ENCODE results near the gene FMNL1. TPM values are rescaled to one million over a fixed set of nuclear protein-coding genes. Genes with fewer than 3 reads are reported as not detected.

The FMNL1 gene
- total and polyA plus RNA-seq, 10 of the 15 experiments (the other 5 are each of a cell fraction or from before 2014, with no cell fraction given), result 3.3 to 108 (median 19.5) TPM

GRCh38 chr17:45225964-45226530 is 4.4 kb downstream of the FMNL1 start (continued):
- TF ChIP-seq ZBTB40 (IDR thresholded peaks at IDR 0.05; ENCODE audit: borderline replicate concordance), result peak; percentile 63; the same call in 1 of the 2 replicates
- no peak for TF ChIP-seq ESRRA (IDR thresholded peaks at IDR 0.05; ENCODE audit: low read length)
- peak; percentile 59 for TF ChIP-seq BACH1 (IDR thresholded peaks at IDR 0.05; ENCODE audit: borderline replicate concordance)
- no peak for TF ChIP-seq MYB (IDR thresholded peaks at IDR 0.05; ENCODE audit: borderline replicate concordance, low read depth, low read length)
- TF ChIP-seq, protein P1, sequence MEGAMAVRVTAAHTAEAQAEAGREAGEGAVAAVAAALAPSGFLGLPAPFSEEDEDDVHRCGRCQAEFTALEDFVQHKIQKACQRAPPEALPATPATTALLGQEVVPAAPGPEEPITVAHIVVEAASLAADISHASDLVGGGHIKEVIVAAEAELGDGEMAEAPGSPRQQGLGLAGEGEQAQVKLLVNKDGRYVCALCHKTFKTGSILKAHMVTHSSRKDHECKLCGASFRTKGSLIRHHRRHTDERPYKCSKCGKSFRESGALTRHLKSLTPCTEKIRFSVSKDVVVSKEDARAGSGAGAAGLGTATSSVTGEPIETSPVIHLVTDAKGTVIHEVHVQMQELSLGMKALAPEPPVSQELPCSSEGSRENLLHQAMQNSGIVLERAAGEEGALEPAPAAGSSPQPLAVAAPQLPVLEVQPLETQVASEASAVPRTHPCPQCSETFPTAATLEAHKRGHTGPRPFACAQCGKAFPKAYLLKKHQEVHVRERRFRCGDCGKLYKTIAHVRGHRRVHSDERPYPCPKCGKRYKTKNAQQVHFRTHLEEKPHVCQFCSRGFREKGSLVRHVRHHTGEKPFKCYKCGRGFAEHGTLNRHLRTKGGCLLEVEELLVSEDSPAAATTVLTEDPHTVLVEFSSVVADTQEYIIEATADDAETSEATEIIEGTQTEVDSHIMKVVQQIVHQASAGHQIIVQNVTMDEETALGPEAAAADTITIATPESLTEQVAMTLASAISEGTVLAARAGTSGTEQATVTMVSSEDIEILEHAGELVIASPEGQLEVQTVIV (IDR thresholded peaks at IDR 0.05; ENCODE audit: borderline replicate concordance, partially characterized antibody), result peak; percentile 63
- peak; percentile 95 for TF ChIP-seq TBL1XR1 (IDR thresholded peaks at IDR 0.05; ENCODE audit: low read depth, low read length)
- peak; percentile 97 for TF ChIP-seq NBN (IDR thresholded peaks at IDR 0.05)
- TF ChIP-seq, protein P2, sequence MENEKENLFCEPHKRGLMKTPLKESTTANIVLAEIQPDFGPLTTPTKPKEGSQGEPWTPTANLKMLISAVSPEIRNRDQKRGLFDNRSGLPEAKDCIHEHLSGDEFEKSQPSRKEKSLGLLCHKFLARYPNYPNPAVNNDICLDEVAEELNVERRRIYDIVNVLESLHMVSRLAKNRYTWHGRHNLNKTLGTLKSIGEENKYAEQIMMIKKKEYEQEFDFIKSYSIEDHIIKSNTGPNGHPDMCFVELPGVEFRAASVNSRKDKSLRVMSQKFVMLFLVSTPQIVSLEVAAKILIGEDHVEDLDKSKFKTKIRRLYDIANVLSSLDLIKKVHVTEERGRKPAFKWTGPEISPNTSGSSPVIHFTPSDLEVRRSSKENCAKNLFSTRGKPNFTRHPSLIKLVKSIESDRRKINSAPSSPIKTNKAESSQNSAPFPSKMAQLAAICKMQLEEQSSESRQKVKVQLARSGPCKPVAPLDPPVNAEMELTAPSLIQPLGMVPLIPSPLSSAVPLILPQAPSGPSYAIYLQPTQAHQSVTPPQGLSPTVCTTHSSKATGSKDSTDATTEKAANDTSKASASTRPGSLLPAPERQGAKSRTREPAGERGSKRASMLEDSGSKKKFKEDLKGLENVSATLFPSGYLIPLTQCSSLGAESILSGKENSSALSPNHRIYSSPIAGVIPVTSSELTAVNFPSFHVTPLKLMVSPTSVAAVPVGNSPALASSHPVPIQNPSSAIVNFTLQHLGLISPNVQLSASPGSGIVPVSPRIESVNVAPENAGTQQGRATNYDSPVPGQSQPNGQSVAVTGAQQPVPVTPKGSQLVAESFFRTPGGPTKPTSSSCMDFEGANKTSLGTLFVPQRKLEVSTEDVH (IDR thresholded peaks at IDR 0.05; ENCODE audit: low read depth, partially characterized antibody), result no peak
- TF ChIP-seq HCFC1 (IDR thresholded peaks at IDR 0.05; ENCODE audit: low read length), result 0 out of 2 replicates have a peak, but pooled peaks have one; percentile 19
- no peak for TF ChIP-seq RAD21 (IDR thresholded peaks at IDR 0.05; ENCODE audit: insufficient read depth, low read depth, low read length)
- TF ChIP-seq JUND (IDR thresholded peaks at IDR 0.05; ENCODE audit: low read depth, low read length), result no peak
- peak; percentile 76 for TF ChIP-seq SP1 (IDR thresholded peaks at IDR 0.05; ENCODE audit: low read depth, low read length)
- no peak for TF ChIP-seq EZH2 (IDR thresholded peaks at IDR 0.05; ENCODE audit: borderline replicate concordance, control insufficient read depth, low read depth, low read length)
- TF ChIP-seq SMARCA5 (IDR thresholded peaks at IDR 0.05), result 0 out of 2 replicates have a peak, but pooled peaks have one; percentile 36
- peak; percentile 92 for TF ChIP-seq CHD2 (IDR thresholded peaks at IDR 0.05; ENCODE audit: borderline replicate concordance, low read depth, low read length)
- peak; percentile 92; the same call in 2 of the 3 replicates for TF ChIP-seq POU2F2 (IDR thresholded peaks at IDR 0.05; ENCODE audit: borderline replicate concordance, low read depth, low read length)
- TF ChIP-seq, protein P3, sequence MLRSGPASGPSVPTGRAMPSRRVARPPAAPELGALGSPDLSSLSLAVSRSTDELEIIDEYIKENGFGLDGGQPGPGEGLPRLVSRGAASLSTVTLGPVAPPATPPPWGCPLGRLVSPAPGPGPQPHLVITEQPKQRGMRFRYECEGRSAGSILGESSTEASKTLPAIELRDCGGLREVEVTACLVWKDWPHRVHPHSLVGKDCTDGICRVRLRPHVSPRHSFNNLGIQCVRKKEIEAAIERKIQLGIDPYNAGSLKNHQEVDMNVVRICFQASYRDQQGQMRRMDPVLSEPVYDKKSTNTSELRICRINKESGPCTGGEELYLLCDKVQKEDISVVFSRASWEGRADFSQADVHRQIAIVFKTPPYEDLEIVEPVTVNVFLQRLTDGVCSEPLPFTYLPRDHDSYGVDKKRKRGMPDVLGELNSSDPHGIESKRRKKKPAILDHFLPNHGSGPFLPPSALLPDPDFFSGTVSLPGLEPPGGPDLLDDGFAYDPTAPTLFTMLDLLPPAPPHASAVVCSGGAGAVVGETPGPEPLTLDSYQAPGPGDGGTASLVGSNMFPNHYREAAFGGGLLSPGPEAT (IDR thresholded peaks at IDR 0.05; ENCODE audit: low read depth), result peak; percentile 84
- TF ChIP-seq TARDBP (IDR thresholded peaks at IDR 0.05; ENCODE audit: borderline replicate concordance), result peak; percentile 56; the same call in 1 of the 2 replicates
- peak; percentile 89 for TF ChIP-seq SPI1 (IDR thresholded peaks at IDR 0.05; ENCODE audit: borderline replicate concordance, insufficient read depth, low read depth, low read length)
- peak; percentile 92 for TF ChIP-seq SMAD5 (IDR thresholded peaks at IDR 0.05; ENCODE audit: low read depth)
